ENCODE measurements around the gene CFAP61.
"Not testable (repeated sequence)": the region's sequence is repeated elsewhere in the genome, so short reads cannot be mapped to it uniquely, and the experiment has no call there.

Gene CFAP61

DNA sequence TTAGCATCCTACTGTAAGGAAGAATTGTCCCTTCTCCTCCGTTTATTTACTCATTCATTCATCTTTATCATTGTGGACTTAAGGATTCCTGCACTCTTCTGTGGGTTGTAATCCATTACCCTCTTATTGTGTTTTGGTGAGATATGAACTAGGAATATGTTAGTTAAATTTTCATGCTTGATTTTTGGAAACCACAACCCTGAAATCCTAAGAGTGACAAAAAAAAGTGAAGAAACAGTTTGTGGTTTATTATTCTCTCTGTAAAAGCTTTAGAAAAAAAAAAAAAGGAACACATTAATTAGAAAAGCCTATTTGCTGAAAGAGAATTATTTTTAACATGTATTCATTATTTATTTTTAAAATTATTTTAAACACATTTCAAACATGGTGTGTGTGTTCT lies 278.8 kb downstream of the CFAP61 start:
- DNase-seq (ENCODE audit: low spot score) = no peak

DNA sequence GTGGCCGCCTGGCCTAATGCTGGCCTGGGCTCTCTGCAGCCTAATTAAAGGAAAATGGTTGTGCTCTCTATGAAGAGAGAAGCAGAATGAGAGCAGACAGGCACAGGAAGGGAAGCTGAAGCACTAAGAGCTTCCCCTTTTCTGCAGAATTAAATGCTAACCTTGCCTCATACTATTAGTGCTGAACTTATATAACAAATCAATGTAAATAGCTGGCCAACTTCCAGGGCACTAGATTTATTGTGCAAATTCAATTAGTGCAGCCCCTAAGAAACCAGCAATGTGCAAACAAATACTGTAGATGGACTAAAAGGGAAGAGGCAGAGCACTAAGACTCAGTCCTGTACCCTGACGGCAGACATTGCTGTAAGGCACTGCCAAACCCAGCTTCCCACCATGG lies 279.5 kb downstream of the CFAP61 start:
- no peak for DNase-seq (ENCODE audit: low spot score)

DNA sequence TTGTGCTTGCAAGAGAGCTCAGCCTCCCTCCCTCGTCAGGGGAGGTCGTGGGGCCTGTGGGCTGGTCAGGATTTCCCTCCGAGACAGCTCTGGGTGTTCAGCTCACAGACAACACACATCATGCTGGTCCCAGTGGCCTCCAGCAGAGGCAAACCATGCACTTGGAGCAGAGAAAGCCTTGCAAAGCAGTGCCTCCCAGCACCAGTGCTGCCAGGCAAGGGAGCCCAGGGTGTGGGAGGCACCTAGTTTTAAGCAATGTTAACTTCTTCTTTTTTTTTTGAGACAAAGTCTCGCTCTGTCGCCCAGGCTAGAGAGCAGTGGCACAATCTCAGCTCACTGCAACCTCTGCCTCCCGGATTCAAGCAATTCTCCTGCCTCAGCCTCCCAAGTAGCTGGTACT lies 281.5 kb downstream of the CFAP61 start:
- no peak for DNase-seq (ENCODE audit: low spot score)

DNA sequence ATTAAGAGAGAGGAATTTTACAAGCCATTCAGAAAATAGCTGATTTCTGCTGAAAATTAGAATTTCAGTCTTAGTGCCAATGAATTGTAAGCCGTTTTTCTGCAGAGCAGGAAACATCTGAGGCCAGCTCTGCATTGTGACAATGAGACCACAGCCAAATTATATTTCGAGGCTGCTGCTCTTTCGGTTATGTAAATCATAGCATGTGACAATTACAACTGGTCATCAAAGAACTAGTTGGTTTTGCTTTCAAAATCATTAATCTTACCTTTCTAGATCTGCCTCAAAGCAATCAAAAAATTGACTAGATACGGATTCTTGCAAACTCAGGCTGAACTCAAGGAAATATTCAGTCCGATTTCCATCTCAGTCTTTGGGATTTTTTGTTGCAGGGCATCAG lies 282.2 kb downstream of the CFAP61 start:
- DNase-seq (ENCODE audit: low spot score) = no peak

DNA sequence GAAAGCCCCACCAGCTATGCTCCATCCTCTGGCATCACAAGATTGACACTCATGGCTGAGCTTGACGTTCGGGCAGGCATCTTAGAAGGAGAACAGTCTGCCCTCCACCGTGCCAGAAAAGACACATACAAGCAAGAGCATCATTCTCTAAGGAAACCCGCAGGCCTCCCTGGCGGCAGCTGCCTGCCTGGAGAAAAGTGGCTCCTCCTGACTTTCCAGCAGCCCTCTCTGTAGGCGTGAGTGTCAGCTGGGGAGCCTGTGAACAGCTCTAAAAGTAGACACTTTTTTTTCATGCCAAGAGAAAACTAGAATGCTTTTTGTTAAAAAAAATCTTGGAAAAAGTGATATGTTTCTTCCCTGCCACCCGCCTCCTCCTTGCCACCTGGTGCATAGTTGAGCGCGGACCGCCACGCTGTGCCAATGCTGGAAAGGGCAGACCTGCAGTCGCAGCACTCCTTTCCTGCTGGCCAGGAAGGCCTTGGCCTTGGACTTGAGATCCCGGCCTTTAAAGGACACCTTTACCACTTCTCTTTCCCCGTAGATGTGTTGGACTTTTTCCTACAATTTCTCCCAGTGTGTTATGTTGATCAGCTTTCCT lies 285.9 kb downstream of the CFAP61 start:
- no peak for DNase-seq (ENCODE audit: low spot score)

DNA sequence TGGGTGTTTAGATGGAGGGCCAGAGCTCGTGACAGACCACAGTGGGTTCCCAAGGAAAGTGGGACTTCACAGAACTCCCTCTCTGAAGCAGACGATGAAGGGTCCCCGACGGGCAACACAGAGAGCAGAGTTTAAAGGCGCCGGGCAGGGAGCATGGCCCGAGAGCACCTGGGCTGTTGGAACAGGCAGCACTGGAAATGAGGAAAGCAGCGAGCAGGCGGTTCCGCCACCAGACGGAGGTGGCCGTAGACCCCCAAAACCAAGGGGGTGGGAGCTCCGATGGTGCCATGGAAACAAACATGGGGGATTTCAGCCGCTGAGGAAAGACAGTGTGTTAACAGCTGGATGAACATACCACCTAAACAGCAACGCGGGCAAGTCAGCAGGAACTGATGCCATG lies 288.1 kb downstream of the CFAP61 start:
- no peak for DNase-seq (ENCODE audit: low spot score)

DNA sequence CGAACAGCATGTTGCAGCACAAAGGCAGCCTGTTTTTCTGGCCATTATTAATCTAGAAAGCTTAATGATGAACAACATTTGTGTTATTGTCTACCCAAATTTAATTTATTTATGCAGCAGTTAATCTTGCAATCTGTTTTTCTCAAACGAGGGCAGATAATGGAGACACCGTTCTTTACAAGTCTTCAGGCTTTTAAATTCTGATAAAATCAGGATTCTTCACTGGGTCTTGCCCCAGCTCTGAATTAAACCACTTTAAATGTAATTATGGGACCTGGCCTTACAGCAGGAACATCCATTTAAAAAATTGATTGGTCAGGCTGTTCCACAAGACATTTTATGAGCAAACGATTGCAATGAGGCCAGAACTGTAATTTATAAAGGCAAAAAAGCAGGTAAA lies 289.0 kb downstream of the CFAP61 start:
- no peak for DNase-seq (ENCODE audit: low spot score)

DNA sequence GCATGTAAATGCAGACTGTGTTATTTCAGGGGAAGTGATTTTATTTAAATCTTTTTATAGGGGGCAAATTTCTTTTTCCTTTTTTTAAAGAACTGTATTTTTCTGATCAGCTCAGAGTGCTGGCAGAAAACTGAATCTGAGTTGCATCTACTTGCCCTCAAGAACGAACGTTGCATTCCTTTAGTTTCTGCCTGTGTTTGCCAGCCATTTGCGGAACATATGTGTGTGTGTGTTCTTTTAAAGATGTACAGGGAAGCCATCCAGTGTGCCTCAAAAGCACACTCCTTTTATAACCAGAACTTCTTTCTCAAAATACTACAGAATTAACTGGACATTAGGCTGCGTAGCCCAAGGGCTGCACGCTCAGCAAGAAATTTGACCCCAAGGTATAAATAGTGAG lies 289.7 kb downstream of the CFAP61 start:
- no peak for DNase-seq (ENCODE audit: low spot score)

DNA sequence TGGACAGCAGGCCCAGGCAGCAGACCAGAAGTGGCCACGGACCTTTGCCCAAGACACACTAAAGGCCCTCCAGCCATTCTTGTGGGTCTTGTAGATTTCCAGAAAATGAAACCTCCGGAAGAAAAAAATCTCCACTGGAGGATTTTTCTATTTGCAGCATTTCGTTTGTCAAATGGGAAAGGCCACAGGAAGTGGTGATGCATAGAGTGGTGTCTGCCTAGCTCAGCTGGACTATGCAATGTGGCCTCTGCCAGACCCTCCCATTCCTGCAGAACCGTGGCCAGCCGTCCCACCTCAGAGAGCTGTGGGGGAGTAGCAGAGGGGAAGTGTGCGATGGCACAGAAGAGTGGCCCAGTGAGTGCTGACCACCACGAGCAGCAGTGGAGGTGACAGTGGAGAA lies 291.6 kb downstream of the CFAP61 start:
- no peak for DNase-seq (ENCODE audit: low spot score)

DNA sequence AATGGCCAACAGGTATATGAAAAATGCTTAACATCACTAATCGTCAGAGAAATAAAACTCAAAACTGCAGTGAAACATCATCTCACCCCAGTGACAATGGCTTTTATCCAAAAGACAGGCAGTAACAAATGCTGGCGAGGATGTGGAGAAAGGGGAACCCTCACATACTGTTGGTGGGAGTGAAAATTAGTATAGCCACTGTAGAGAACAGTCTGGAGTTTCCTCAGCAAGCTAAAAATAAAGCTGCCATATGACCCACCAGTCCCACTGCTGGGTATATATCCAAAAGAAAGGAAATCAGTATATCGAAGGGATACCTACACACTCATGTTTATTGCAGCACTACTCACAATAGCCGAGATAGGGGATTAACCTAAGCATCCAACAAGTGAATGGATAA lies 292.1 kb downstream of the CFAP61 start:
- DNase-seq (ENCODE audit: low spot score) = no peak

DNA sequence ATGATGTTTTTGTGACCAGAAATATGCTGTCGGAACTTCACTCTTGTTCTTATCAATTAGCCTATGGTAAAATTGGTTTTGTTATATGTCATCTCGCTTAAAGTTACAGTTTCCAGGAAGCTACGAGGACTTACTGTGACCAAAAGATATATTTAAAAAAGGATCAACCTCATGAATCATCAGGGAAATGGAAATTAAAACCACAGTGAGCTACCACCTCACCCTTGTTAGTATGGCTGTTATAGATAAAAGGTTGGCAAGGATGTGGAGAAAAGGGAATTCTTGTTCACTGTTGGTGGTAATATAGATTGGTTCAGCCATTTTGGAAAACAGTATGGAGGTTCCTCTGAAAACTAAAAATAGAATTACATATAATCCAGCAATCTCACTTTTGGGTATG lies 301.2 kb downstream of the CFAP61 start:
- DNase-seq (ENCODE audit: low spot score) = no peak

DNA sequence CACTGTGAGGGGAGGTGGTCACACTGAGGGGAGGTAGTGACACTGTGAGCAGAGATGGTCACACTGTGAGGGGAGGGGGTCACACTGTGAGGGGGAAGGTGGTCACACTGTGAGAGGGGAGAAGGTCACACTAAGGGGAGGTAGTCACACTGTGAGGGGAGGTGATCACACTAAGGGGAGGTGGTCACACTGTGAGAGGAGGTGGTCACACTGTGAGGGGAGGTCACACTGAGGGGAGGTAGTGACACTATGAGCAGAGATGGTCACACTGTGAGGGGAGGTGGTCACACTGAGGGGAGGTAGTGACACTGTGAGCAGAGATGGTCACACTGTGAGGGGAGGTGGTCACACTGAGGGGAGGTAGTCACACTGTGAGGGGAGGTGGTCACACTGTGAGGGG lies 303.2 kb downstream of the CFAP61 start:
- not testable (repeated sequence) for DNase-seq (ENCODE audit: low spot score)

DNA sequence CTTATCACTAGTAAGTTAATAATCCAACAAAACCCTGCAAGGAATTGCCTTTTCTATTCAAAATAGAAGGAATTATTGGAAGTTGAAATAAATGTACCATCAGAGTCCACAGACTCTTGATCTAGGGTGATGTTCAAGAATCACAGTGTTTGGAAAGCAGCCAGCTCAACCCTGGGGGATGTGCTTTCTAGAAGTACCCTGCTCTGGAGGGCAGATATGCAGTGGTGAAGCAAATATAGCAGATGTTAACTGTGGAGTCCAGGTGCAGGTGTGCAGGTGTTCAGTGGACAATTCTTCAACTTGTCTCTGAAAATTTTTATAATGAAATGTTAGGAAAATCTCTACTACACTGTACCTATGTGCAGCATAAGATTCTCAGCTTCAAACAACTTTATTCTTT lies 306.5 kb downstream of the CFAP61 start:
- DNase-seq (ENCODE audit: low spot score) = no peak

DNA sequence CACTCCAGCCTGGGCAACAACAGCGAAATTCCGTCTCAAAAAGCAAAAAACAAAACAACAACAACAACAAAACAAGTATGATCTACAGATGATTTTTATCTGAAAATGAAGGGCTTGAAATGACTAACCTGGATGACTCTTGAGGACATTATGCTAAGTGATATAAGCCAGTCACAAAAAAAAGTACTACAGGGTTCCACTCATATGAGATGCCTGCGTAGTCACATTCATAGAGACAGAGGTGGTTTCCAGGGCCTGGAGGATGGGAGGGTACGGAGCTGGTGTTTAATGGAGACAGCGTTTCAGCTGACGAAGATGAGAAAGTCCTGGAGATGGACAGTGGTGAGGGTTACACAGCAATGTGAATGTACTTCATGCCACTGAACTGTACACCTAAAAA lies 307.3 kb downstream of the CFAP61 start:
- no peak for DNase-seq (ENCODE audit: low spot score)

DNA sequence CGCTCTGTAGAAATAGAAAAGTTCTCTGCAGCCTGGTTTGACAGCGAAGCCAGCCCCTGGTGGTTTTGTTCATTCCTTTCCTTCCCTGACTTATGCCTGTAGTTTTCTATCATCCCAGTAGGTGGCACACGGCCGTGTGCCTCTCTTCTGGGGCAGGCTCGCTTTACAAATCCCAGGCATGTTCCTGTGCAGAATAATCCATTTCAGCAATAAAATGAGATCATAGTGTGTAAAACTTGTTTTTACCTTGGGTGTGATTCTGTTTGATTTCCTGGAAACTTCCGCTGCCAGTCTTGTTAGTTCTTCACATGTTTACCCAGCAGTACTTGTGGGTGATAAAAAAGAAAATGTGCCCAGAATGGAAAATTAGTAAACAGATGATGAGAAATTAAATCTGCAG lies 308.1 kb downstream of the CFAP61 start:
- peak; percentile 55 for DNase-seq (ENCODE audit: low spot score)

DNA sequence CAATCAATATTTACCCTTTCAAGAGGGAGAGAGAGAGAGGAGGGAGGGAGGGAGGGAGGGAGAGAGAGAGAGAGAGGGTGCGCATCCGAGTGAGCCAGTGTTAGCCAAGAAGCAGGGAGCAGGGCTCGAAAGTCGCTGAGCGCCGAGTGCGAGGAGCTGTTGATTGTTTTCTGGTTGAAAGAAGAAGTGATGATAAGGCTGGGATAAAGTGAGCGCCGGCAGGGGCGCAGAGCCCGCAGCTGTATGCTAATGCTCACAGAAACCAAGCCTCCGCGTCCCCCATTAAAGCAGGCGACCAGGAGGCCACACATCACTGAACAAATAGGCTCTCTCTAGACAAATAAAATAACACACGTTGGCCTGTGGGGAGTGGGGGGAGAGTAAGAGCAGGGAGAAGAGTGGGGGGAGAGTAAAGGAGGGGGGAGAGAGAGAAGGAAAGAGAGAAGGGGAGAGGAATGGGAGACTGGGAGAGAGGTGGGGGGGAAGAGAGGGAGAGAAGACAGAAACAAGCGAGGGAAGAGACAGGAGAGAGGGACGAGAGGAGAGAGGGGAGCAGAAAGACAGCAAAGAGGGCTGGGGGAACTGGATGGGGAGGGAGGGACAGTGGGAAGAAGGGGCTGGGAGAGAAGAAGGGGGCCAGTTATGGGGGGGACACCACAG lies 310.6 kb downstream of the CFAP61 start:
- DNase-seq (ENCODE audit: low spot score) = no peak

DNA sequence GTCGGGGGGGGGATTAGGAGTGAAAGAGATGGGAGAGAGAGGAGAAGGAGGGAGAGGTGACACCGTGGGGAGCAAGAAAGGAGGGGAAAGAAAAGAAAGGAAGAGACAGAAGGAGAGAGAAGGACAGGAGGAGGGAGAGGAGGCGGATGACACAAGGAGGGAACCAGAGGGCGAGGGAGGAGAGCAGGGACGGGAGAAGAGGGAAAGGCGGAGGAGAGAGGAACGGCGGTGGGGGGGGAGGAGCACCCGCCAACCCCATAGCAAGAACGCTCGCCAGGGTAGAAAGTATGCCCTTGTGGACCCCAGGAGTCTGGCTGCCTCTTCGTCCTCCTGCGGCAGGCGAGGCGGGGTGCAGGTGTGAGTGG lies 311.1 kb downstream of the CFAP61 start:
- no peak for DNase-seq (ENCODE audit: low spot score)

DNA sequence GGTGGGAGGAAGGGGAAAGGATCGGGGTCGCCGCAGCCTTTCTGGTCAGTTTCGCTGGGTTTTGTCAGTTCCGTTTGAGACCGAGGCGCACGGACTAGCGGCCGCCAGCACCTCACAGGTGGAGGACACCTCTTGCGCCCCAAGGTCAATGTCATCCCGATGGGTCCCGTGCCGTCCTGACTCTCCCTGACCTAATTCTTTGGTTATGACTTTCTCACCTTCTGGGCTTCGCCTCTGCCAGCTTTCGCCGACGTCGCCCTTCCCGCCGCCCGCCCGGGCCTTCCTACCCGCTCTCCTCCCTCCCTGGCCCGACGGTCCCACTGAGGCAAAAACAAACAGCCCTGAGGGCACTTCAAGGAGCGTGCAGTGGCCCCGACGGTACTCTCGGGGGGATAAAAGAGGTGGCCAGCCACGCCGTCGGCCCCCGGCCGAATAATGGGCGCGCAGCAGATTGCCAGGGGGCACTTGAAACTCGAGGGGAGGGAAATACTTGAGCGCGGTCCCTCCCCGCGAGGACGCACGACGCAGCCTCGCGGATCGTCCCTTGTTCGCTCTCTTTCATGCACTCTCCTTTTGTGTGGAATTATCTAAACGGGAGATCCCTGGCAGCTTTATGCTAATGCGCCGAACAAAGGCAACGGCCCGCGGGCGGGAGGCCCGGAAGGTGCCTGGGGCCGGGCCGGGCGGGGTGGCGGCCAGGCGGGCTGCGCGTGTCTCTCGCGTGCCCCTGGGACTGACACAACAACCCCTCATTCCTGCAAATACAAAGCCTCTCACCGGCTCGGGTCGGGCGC lies 311.7 kb downstream of the CFAP61 start:
- no peak for DNase-seq (ENCODE audit: low spot score)

DNA sequence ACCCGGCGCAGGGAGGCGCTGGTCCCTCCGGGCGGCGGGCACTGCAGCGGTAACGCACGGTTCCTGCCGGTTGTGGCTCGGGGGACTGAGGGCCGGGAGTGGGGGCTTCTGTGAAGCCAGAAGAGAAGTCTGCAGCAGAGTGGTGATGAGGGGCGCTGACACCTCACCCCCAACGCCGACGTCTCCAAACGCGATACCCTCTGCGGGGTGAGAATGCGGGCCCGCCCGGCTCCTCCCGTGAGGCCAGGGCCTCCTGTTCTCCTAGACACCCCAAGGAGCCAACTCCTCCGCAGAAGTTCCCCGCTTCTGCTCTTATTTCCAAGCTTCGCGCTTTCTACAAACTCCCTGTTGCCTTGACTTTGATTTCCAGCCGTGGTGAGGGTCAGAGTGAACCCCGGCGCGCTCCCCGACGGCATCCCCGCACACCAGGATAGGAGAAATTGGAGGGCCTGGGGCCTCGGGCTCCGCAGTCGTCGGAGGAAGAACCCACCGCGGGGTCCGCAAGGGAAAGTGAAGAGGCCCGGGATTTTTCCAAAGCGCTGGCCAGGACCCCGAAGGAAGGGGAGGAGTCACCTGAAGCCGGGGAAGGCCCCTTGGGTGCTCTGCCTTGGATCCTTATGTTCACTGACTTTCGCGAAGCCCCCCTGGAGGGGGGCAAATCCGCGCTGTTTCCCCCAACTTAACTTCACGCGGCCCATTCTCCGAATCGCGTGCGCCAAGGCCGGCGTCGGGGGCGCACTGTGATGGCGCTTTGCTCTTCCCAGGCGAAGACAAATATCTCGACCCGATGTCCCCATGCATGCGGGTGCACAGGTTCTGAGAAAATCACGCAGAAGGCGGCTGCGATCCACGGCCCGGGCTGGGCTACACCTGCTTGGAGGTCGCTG lies 312.5 kb downstream of the CFAP61 start:
- no peak for DNase-seq (ENCODE audit: low spot score)

DNA sequence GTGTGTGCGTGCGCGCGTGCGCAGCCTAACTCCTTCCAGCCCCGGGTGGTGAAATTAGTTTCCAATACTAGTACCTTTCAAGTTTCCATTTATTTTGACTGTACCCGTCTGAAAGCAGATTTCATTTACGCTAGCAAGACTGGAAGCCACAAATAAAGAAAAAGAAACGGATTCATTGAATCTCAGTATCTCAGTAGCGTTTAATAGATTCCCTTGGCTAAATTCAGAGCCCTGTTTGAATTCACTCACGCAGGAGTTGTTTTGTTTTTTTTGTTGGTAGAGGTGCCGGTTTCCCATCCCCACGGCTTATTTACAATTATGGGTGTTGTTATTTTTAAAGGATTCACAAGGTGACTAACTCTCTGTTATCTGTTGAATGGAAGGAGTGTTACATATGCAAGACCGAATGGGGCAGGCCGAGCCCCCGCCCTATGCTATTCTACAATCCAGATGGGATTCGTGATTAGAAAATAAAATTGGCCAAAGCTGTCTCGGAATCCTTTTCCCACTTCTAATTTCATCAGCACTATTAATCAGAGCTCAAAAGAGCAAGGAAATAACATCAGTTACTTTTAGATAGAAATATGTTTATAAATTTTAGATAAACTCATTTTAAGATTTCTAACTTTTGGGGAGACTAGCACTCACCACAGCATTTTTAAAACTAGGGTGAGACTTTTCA lies 313.3 kb downstream of the CFAP61 start:
- DNase-seq (ENCODE audit: low spot score) = no peak

DNA sequence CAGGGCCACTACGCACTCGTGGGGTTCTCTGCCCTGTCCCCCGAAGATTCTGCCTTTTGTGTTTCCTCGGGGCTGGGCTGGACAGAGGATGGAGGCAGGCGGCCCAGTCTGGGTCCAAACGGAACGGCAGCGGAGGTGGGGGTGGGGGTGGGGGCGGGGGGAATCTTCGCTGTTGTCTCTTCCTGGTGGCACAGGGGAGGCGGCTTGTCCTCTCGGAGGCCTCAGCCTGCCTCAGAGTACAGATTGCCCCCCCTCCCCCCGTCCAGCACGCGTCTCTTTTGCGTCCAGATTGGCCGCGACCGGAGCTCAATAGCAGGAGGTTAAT lies 314.2 kb downstream of the CFAP61 start:
- DNase-seq (ENCODE audit: low spot score) = no peak

DNA sequence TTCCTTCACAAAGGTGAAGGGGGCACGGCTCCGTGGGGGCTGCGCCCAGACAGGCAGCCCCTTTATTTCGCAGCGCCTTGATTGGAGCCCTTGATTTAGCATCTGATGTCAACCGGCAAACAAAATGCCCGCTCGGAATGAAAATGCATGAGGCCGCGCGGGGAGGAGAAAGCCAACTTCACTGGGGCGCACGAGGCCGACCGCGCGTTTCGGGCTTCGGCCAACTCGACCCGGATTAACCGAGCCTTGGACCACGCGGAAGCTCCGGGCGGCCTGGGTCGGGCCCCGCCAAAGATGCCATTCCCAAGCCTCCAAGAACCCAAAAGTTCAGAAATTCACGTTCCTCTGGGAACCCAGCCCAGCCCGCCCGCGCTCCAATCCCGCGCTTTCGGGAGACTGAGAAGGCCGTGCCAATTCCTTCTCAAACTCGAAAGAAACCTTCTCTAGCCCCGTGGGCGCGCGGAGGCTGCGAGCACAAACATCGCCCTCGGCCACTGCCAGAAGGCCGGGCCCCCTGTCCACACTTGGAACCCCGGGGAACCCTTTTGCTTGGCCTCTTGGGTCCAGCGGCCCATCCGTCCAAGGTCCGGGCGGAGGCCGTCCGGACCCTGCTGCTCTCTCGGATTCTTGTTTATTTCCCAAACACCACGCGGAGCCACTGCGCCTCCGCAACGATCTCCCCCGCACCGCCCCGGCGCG lies 314.7 kb downstream of the CFAP61 start:
- DNase-seq (ENCODE audit: low spot score) = no peak

Measured in COLO829 (cell line).